Fibroblast of lung (primary cell): Measurements from ENCODE around the gene SPECC1L.

Experiments used
- EZH2 ChIP-seq: IDR thresholded peaks from 2 replicates; pipeline ENCODE4 v1.5.1; 2012; ENCODE audit warnings: low read length, control low read depth, mild to moderate bottlenecking; ENCODE audit errors: missing control alignments
- TF ChIP-seq, protein P1 (sequence below), 2 donors: IDR thresholded peaks in 1 of 2; conservative IDR thresholded peaks in 1 of 2; 1 replicate in 1 of 2; 2 replicates in 1 of 2; pipeline ENCODE4 v1.5.1; 2011 to 2012; ENCODE audit warnings: low read length in 2 of 2, control low read depth in 1 of 2, inconsistent platforms in 1 of 2, low read depth in 1 of 2, mild to moderate bottlenecking in 1 of 2

GRCh38 chr22:24460418-24461089 lies 189.9 kb downstream of the SPECC1L start:
- TF ChIP-seq, protein P1, sequence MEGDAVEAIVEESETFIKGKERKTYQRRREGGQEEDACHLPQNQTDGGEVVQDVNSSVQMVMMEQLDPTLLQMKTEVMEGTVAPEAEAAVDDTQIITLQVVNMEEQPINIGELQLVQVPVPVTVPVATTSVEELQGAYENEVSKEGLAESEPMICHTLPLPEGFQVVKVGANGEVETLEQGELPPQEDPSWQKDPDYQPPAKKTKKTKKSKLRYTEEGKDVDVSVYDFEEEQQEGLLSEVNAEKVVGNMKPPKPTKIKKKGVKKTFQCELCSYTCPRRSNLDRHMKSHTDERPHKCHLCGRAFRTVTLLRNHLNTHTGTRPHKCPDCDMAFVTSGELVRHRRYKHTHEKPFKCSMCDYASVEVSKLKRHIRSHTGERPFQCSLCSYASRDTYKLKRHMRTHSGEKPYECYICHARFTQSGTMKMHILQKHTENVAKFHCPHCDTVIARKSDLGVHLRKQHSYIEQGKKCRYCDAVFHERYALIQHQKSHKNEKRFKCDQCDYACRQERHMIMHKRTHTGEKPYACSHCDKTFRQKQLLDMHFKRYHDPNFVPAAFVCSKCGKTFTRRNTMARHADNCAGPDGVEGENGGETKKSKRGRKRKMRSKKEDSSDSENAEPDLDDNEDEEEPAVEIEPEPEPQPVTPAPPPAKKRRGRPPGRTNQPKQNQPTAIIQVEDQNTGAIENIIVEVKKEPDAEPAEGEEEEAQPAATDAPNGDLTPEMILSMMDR (conservative IDR thresholded peaks at IDR 0.05 in 1 of 2, IDR thresholded peaks at IDR 0.05 in 1 of 2; ENCODE audit: low read depth in 1 of 2, low read length in 2 of 2) = no peak
- TF ChIP-seq EZH2 = no peak
